GM12875 (cell line): ENCODE data around the gene POLG2.
"Not testable (repeated sequence)": the region's sequence is repeated elsewhere in the genome, so short reads cannot be mapped to it uniquely, and the experiment has no call there.

ENCODE experiments used
- H3K4me3 ChIP-seq: one replicate; pipeline ENCODE4 v1.5.1; 2011; ENCODE audit warnings: low read depth, low read length, control low read depth
- CTCF ChIP-seq: IDR thresholded peaks from 2 replicates; pipeline ENCODE4 v1.5.1; 2011; ENCODE audit warnings: low read depth, mild to moderate bottlenecking, control low read depth, inconsistent platforms, low read length, moderate library complexity, borderline replicate concordance; ENCODE audit not compliant: insufficient read depth

Gene POLG2

DNA sequence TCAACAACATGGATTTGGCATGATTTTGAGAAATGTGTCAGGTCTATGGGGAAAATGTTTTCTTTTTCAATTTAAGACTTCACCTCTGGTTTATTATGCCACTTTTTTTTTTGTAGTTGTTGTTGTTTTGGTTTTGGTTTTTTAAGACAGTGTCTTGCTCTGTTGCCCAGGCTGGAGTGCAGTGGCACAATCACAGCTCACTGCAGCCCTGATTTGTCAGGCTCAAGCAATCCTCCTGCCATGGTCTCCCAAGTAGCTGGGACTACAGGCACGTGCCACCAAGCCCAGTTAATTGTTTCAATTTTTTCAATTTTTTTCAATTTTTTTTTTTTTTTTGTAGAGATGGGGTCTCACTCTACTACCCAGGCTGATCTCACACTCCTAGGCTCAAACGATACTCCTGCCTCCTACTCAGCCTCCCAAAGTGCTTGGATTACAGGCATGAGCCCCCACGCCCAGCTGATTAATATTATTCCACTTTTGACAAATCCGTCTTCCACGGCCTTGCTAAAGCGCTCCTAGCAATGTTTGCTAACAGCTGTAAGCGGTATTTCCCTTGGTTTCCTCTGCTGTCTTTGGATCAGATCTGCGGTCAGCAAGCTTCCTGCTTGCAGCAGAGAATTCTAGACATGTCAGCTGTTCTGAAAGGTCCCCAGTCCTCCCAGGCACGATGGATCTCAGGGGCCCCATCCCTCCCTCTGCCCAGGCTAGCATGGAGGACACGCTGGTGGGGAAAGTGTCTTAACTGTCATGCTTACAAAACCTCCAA, 54.9 kb downstream of the POLG2 start:
- TF ChIP-seq CTCF = no peak
- H3K4me3 ChIP-seq = no peak overlapping the region

GRCh38 chr17:64439956-64440355, 56.9 kb downstream of the POLG2 start:
- no peak overlapping the region for H3K4me3 ChIP-seq
- TF ChIP-seq CTCF = no peak

DNA sequence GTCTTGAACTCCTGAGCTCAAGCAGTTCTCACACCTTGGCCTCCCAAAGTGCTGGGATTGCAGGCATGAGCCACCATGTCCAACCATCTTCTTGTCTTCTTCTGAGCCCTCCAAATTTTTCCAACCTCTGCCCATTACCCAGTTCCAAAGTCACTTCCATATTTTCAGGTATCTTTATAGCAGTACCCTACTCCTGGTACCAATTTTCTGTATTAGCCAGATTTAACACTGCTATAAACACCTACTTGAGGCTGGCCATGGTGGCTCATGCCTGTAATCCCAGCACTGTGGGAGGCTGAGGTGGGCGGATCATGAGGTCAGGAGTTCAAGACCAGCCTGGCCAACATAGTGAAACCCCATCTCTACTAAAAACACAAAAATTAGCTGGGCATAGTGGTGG, 57.3 kb downstream of the POLG2 start:
- H3K4me3 ChIP-seq = not testable (repeated sequence)

GRCh38 chr17:64437944-64438525, 58.8 kb downstream of the POLG2 start:
- no peak for TF ChIP-seq CTCF
- no peak overlapping the region for H3K4me3 ChIP-seq

DNA sequence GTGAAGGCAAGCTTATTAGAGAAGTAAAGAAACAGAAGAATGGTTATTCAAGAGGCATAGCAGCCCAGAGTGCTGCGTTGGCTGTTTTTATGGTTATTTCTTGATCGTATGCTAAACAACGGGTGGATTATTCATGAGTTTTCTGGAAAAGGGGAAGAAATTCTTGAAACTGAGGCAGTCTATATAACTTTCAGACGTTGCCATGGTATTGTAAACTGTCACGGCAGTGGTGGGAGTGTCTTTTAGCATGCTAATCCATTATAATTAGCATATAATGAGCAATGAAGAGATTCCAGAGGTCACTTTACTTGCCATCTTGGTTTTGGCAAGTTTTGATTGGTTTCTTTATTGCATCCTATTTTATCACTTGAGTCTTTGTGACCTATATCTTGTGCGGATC, 65.3 kb downstream of the POLG2 start:
- H3K4me3 ChIP-seq = no peak overlapping the region
- no peak for TF ChIP-seq CTCF

- H3K4me3 ChIP-seq = not testable (repeated sequence)
Measured at GRCh38 chr17:64430036-64430435, 66.8 kb downstream of the POLG2 start.

DNA sequence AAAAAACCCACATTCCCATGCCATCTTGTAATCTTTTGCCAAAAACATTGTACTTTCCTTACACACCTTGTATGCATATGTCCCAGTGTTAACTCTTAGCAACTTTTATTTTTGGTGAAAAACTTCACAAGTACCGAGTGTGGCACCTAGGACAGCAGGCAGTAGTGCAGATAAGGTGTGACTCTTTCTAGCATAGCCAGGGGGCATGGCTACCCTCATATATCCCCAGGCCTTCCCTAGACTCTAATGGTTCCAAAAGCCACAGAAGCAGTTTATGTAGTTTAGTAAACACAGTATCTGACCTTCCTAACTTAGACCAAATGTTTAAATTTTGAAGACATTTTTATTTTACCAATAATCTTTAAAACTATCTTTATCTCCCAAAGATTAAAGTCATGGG, 68.4 kb downstream of the POLG2 start:
- TF ChIP-seq CTCF = no peak
- H3K4me3 ChIP-seq = no peak overlapping the region
